GM12891 (cell line): ENCODE results near the gene ENOX1.

Source experiments
- DNase-seq: peaks from one replicate; pipeline ENCODE4 v3.0.0; 2011; ENCODE audit warnings: low spot score; ENCODE audit not compliant: insufficient read length
- FAIRE-seq: peaks from 2 replicates; lab custom pipeline; 2011; peaks lifted over from hg19 to GRCh38; lab: Jason Lieb, UNC
- PAX5 ChIP-seq: IDR thresholded peaks from 2 replicates; pipeline ENCODE4 v1.6.1; 2011; ENCODE audit warnings: low read length, moderate library complexity, mild to moderate bottlenecking; ENCODE audit not compliant: insufficient read depth, severe bottlenecking
- POLR2A ChIP-seq: IDR thresholded peaks from 2 replicates; pipeline ENCODE4 v1.6.1; 2011; ENCODE audit warnings: low read depth, low read length, control low read depth
- POLR2AphosphoS5 ChIP-seq: IDR thresholded peaks from 2 replicates; pipeline ENCODE4 v1.6.1; 2011; ENCODE audit warnings: low read depth, low read length, control low read depth
- POU2F2 ChIP-seq: IDR thresholded peaks from 2 replicates; pipeline ENCODE4 v1.6.1; 2011; ENCODE audit warnings: low read depth, mild to moderate bottlenecking, control low read depth, low read length, moderate library complexity
- SPI1 ChIP-seq: IDR thresholded peaks from 2 replicates; pipeline ENCODE4 v1.6.1; 2011; ENCODE audit warnings: low read depth, low read length, control low read depth
- TAF1 ChIP-seq: IDR thresholded peaks from 2 replicates; pipeline ENCODE4 v1.6.1; 2011; ENCODE audit warnings: low read depth, low read length, control low read depth

The ENOX1 gene

DNA sequence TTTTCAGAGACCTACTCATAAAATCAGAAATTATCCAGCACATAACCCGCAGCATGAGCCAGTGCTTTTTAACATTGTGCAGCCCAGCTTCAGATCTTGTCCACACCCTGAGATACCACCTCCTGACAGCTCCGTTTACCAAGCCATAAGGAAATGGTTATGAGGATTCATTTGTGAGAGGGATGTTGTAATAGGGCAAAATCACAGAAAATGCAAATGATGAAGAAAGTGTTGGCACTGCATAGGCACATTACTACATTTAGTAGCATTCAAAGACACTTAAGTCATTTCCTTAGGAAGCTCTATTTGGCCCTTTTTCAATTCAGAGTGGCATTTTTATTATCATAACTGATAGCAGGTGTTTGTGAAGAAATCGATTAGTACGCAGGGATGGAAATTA is 485.9 kb downstream of the ENOX1 start:
- no peak for TF ChIP-seq POLR2AphosphoS5
- TF ChIP-seq POU2F2 = no peak
- TF ChIP-seq TAF1 = no peak
- no peak for TF ChIP-seq SPI1
- no peak for TF ChIP-seq POLR2A
- TF ChIP-seq PAX5 = no peak

DNA sequence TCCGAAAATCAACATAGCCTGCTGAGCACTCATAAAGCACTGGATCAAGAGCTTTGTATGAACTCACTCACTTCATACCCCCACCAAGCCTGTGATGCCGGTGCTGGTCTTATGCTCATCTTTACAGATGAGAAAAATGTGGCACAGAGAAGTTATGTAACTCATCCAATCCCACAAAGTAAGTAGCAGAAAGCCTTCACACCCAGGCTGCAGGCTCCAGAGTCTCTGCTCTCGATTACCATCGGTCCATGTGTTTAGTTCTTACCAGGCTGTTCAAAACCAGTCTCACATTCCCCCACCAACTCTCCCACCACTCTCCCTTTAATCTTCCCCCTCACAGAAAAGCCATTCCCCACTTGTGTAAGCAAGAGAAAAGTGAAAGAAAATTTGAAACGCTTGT is 487.4 kb downstream of the ENOX1 start:
- TF ChIP-seq SPI1 (no peak), POU2F2 (no peak)
- FAIRE-seq = no peak
- DNase-seq = no peak

More for the DNA sequence above, 485.9 kb downstream of the ENOX1 start:
- DNase-seq (no peak), FAIRE-seq (no peak)

DNA sequence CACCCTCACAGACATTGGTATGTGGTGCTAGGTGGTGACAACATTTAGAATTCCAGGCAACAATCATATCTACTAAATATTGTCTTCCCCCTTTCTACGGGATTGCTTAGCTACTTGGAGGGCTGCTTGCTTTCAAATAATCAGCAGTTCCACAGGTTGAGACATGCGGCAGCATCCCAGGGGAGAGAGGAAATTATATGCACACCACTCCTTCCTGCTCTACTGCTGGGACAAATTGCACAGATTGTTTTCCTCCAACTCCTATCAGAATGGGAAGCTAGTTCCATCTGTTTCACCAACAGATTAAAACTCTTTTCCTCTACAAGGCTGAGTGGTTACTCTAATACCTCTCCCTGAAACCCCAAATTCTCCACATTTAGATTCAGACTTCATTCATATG is 488.0 kb downstream of the ENOX1 start:
- no peak for DNase-seq
- no peak for FAIRE-seq
- no peak for TF ChIP-seq POLR2A
- no peak for TF ChIP-seq TAF1
- TF ChIP-seq PAX5 = no peak
- no peak for TF ChIP-seq POLR2AphosphoS5
- no peak for TF ChIP-seq SPI1

DNA sequence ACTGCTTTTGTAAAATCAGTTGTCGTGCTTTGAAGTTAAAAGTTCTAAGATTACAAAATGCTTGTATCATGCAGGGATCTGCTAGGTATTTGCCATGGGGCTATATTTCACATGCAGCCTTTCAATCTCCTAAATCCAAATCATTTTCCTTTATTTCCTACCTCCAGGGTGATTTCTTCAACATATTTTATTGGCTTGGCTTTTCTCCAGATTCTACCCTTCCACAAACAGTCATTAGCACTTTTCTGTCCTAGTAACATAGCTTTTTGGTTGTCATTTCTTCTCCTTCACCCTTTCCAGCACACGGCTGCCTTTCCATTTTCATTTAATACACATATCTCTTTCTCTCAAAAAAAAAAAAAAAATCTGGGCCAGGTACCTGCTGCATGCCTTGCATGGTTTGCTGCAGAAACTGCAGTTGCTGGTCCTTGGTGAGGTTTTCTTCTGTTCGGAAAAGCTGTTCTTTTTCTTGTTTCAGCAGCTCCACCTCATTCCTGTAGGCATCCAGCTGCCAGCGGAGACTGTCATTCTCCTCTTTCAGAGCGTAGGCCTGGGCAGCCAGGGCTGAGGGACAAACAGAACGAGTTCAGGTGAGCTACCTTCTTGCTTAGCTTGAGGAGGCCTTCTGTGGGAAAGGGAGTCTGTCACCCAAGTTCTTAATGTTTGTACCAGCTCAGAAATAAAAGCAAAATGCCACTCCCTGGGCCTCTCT is 488.6 kb downstream of the ENOX1 start:
- DNase-seq (no peak), FAIRE-seq (no peak)
- TF ChIP-seq TAF1 (no peak), POLR2A (no peak), SPI1 (no peak), PAX5 (no peak), POLR2AphosphoS5 (no peak), POU2F2 (no peak)

DNA sequence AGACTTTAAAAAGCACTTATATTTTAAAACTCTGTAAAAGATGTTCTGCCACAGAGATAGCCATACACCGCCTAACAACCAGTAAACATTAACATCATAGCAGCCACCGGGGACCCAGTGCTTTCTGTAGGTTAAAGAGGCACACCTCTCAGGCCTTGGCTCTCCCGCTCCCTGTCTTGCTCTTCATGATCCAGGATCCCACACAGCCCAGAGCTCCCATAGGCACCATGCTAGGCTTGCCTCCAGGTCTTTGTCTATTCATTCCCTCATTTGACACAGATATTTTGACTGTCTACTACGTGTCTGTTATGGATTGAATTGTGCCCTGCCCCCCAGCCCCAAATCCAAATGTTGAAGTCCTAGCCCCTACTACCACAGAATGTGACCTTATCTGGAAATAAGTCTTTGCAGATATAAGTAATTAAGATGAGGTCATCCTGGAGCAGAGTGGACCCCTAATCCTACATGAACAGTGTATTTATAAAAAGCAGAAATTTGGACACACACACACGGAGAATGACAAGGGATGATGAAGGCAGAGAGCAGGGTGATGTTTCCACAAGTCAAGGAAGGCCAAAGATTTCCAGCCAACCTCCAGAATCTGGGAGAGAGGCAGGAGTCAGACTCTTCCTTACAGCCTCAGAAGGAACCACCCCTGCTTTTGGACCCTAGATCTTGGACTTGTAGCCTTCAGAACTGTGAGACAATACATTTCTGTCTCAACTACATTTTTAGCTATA is 490.8 kb downstream of the ENOX1 start:
- FAIRE-seq (no peak), DNase-seq (no peak)
- TF ChIP-seq POLR2AphosphoS5 (no peak), PAX5 (no peak), SPI1 (no peak), POLR2A (no peak), TAF1 (no peak), POU2F2 (no peak)

DNA sequence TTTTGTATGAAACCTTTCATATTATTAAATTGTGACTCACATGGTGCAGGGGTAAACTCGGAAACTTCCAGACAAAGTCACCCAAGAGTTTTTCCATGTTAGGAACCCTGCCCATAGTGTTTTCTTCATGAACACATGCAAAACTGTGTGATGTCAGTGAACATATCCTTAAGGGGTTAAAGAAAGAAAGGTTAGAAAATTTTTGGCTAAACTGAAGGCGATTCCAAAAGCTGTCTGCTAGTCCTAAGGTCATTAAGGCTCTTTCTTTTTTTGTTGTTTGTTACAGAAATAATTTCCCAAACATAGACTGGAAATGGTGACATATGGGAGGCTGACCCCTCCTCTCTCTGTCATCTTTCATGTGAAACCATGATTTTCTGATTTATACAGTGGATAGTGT is 491.5 kb downstream of the ENOX1 start:
- FAIRE-seq (no peak), DNase-seq (no peak)
- TF ChIP-seq SPI1 (no peak), POLR2A (no peak), PAX5 (no peak), POLR2AphosphoS5 (no peak), POU2F2 (no peak), TAF1 (no peak)

DNA sequence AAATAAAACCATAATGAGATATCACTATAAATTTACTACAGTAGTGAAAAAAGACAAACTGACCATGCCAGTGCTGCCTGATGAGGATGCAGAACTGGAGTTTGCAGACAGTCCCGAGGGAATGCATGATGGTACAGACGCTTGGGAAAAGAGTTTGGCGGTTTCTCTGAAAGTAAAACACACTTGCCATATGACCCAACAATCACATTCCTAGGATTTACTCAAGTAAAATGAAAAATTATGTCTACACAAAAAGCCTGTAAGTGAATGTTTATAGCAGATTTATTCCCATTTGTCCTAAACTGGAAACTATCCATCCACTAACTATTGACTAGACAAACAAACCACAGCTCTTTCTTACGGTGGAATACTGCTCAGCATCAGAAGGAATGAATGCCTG is 492.4 kb downstream of the ENOX1 start:
- no peak for DNase-seq
- no peak for TF ChIP-seq POLR2A
- TF ChIP-seq POU2F2 = no peak
- no peak for TF ChIP-seq TAF1
- no peak for TF ChIP-seq POLR2AphosphoS5
- TF ChIP-seq PAX5 = no peak
- no peak for TF ChIP-seq SPI1
- no peak for FAIRE-seq

DNA sequence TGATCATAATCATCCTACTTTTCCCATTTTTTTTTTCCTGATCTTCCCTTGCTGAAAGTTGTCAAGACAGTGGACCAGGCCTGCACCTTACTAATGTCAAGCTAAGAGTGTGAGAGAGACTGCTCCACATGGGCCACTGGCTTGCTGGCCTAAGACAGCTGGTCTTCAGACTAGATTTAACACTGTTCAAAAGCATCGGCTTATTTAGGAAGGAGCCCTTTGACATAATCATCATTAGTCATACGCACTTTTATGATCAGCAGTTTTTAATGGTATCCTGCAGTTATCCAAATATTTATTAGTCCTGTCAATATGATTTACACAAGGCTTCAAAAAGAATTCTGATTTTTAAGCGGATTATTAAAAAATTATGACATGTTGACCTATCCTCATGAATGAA is 492.8 kb downstream of the ENOX1 start:
- no peak for FAIRE-seq
- TF ChIP-seq POU2F2 (no peak), POLR2A (no peak), POLR2AphosphoS5 (no peak), TAF1 (no peak), PAX5 (no peak), SPI1 (no peak)
- no peak for DNase-seq

DNA sequence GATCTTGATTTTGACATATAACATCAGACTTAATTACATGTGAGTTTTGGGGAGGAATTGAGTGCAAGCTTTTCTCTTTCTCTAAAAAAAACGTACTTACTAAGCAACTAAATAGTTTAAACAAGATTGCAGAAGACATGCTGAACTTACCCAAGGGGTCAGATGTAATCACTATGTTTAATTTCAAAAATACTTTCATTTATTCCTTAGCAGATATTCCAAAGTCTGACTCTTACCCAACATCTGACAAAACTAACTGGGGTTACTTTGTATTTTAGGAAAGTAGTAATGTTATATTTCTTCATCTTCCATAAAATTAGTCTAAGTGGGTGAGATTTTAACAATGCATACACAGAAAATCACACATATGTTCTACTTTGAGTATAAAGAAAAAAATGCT is 493.2 kb downstream of the ENOX1 start:
- no peak for FAIRE-seq
- TF ChIP-seq POU2F2 (no peak), TAF1 (no peak), PAX5 (no peak), SPI1 (no peak), POLR2A (no peak), POLR2AphosphoS5 (no peak)
- no peak for DNase-seq

DNA sequence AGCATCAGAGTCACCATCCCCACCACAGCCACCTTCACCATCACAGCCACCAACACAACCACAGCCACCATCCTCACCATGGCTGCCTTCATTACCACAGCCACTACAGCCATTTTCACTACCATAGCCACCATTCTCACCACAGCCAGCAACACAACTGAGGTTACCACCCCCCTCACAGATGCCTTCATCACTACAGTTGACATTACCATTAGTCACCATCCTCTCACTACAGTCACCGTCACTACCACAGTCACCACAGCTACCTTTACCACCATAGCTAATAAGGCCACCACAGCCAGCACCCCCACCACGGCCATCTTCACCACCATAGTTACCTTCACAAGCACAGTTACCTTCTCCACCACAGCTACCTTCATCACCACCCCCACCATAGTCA is 493.8 kb downstream of the ENOX1 start:
- FAIRE-seq (no peak), DNase-seq (no peak)
- no peak for TF ChIP-seq POU2F2
- TF ChIP-seq PAX5 = no peak
- TF ChIP-seq POLR2A = no peak
- no peak for TF ChIP-seq SPI1
- no peak for TF ChIP-seq TAF1
- TF ChIP-seq POLR2AphosphoS5 = no peak
